HepG2 (cell line): ENCODE measurements around the gene NEK6. TPM values are rescaled to one million over a fixed set of nuclear protein-coding genes. Genes with fewer than 3 reads are reported as not detected.

Experiments used
- AHR ChIP-seq: IDR thresholded peaks from 2 replicates; pipeline ENCODE4 v1.6.1; 2018; ENCODE audit warnings: missing genetic modification reagents, missing compliant biosample characterization
- ASH2L ChIP-seq: fragments of 300-600, 200-600 bp; sonication (generic); IDR thresholded peaks from 2 replicates; pipeline ENCODE4 v1.7.0; 2017; ENCODE audit warnings: low read depth, mild to moderate bottlenecking, moderate library complexity, mixed read lengths, low read length; ENCODE audit not compliant: insufficient read length
- BRD4 ChIP-seq: sonication (generic); formaldehyde crosslinking; IDR thresholded peaks from 2 replicates; pipeline ENCODE4 v1.4.0; 2020; ENCODE audit warnings: missing genetic modification reagents
- DMAP1 ChIP-seq: IDR thresholded peaks from 2 replicates; pipeline ENCODE4 v1.6.1; 2016
- ELF3 ChIP-seq: IDR thresholded peaks from 2 replicates; pipeline ENCODE4 v1.6.1; 2016; ENCODE audit warnings: missing genetic modification reagents, missing compliant biosample characterization
- JUNB ChIP-seq: sonication (generic); formaldehyde crosslinking; IDR thresholded peaks from 2 replicates; pipeline ENCODE4 v1.8.0; 2022; ENCODE audit warnings: missing genetic modification reagents, mild to moderate bottlenecking, borderline replicate concordance
- KDM2A ChIP-seq: sonication (generic); formaldehyde crosslinking; IDR thresholded peaks from 2 replicates; pipeline ENCODE4 v1.4.0; 2020; ENCODE audit warnings: low read depth, missing genetic modification reagents, borderline replicate concordance
- KMT2A ChIP-seq: sonication (generic); formaldehyde crosslinking; IDR thresholded peaks from 2 replicates; pipeline ENCODE4 v1.4.0; 2020; ENCODE audit warnings: missing genetic modification reagents
- NR1H2 ChIP-seq: sonication (generic); formaldehyde crosslinking; IDR thresholded peaks from 2 replicates; pipeline ENCODE4 v1.8.1; 2022; ENCODE audit warnings: low read depth, missing genetic modification reagents, borderline replicate concordance
- PAWR ChIP-seq: sonication (generic); formaldehyde crosslinking; IDR thresholded peaks from 2 replicates; pipeline ENCODE4 v1.4.0; 2020; ENCODE audit warnings: missing genetic modification reagents, mild to moderate bottlenecking, borderline replicate concordance
- POLR2AphosphoS2 ChIP-seq: IDR thresholded peaks from 2 replicates; pipeline ENCODE4 v1.6.1; 2011; ENCODE audit warnings: low read depth, low read length, improper control_type of control experiment
- PRMT3 ChIP-seq: sonication (generic); formaldehyde crosslinking; IDR thresholded peaks from 2 replicates; pipeline ENCODE4 v1.8.1; 2022; ENCODE audit warnings: low read depth, mild to moderate bottlenecking, moderate library complexity, missing genetic modification reagents, borderline replicate concordance
- RELA ChIP-seq: sonication (generic); formaldehyde crosslinking; IDR thresholded peaks from 2 replicates; pipeline ENCODE4 v1.4.0; 2020; ENCODE audit warnings: missing genetic modification reagents
- RORA ChIP-seq: sonication (generic); formaldehyde crosslinking; IDR thresholded peaks from 2 replicates; pipeline ENCODE4 v1.5.0; 2020; ENCODE audit warnings: mild to moderate bottlenecking, missing genetic modification reagents, moderate library complexity
- ZBTB1 ChIP-seq: sonication (generic); formaldehyde crosslinking; IDR thresholded peaks from 2 replicates; pipeline ENCODE4 v1.4.0; 2020; ENCODE audit warnings: missing genetic modification reagents, borderline replicate concordance
- ZBTB21 ChIP-seq: sonication (generic); formaldehyde crosslinking; IDR thresholded peaks from 2 replicates; pipeline ENCODE4 v1.4.0; 2020; ENCODE audit warnings: missing genetic modification reagents
- ZBTB26 ChIP-seq: IDR thresholded peaks from 2 replicates; pipeline ENCODE4 v1.6.1; 2016; ENCODE audit warnings: missing compliant biosample characterization, missing genetic modification reagents, borderline replicate concordance
- ZNF607 ChIP-seq: sonication (generic); formaldehyde crosslinking; IDR thresholded peaks from 2 replicates; pipeline ENCODE4 v1.5.1; 2020; ENCODE audit warnings: missing genetic modification reagents, mild to moderate bottlenecking, borderline replicate concordance
- ZNF614 ChIP-seq: IDR thresholded peaks from 2 replicates; pipeline ENCODE4 v1.6.1; 2018; ENCODE audit warnings: missing biosample characterization, missing genetic modification reagents, inconsistent platforms, borderline replicate concordance
- ZNF660 ChIP-seq: sonication (generic); formaldehyde crosslinking; IDR thresholded peaks from 2 replicates; pipeline ENCODE4 v1.5.1; 2020; ENCODE audit warnings: mild to moderate bottlenecking, low read depth, missing genetic modification reagents, borderline replicate concordance
- ZNF724P ChIP-seq: sonication (generic); formaldehyde crosslinking; IDR thresholded peaks from 2 replicates; pipeline ENCODE4 v1.8.0; 2022; ENCODE audit warnings: missing genetic modification reagents, borderline replicate concordance
- ZSCAN12 ChIP-seq: sonication (generic); formaldehyde crosslinking; IDR thresholded peaks from 2 replicates; pipeline ENCODE4 v1.9.0; 2021; ENCODE audit warnings: mild to moderate bottlenecking, missing genetic modification reagents
- polyA plus RNA-seq, 8 experiments: library from polyadenylated mRNA; depleted of rRNA in 3 of 8; stranded (reverse) in 7 of 8; unstranded in 1 of 8; fragments of >200 nt; fragmentation: Illumina TruSeq in 4 of 8; extraction: Trizol in 4 of 8; gene quantifications; 2 replicates each; pipeline versions ENCODE4 v1.2.1 to v1.2.3, GENCODE V29; 2011 to 2016; ENCODE audit warnings: low read depth in 4 of 8, missing spikeins in 1 of 8, mixed read lengths in 1 of 8; ENCODE audit not compliant: insufficient read depth in 1 of 8
- total RNA-seq, 5 experiments: library from RNA; depleted of rRNA; stranded (reverse); fragments of >200 nt; fragmentation: Illumina TruSeq; extraction: Trizol; gene quantifications; 2 replicates each; pipeline ENCODE4 v1.2.3, GENCODE V29; 2016; ENCODE audit warnings: low read depth in 1 of 5

The NEK6 gene
- total and polyA plus RNA-seq, 2 of the 13 experiments (the other 11 are each of a cell fraction or from before 2014, with no cell fraction given), result 30.4 to 119 TPM

DNA sequence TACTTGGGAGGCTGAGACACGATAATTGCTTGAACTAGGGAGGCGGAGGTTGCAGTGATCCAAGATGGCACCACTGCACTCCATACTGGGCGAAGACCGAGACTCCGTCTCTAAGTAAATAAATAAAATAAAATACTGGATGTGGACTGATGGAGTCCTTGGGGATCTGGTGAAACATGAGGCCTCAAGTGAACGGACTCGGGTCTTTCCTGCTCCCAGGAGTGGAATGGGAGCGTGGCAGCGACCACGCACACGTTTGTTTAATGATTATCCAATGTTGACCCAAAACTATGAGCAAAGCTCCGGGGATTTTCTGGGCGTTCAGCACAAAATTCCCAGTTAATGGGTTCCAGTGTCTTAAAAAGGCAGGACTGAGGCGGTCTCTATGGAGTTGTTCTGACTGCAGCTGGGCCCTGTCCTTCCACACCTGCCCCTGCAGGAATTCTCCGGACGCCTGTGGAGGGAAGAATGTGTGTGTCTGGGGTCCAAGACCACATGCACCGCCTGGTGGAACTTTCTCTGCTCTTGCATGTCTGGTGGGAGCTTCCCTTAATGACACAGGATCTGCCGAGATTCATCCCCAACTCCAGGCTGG lies 26.6 kb downstream of the NEK6 start (continued):
- TF ChIP-seq PAWR (CRISPR knock-in tag) (no peak), JUNB (CRISPR knock-in tag) (no peak), RELA (CRISPR knock-in tag) (no peak), ZBTB21 (no peak), BRD4 (CRISPR knock-in tag) (no peak), ELF3 (CRISPR knock-in tag) (peak; percentile 72), RORA (no peak), PRMT3 (no peak), AHR (no peak), ZNF724P (CRISPR knock-in tag) (0 out of 2 replicates have a peak, but pooled peaks have one; percentile 15), ZNF607 (CRISPR knock-in tag) (no peak), NR1H2 (CRISPR knock-in tag) (no peak; the same call in 1 of the 2 replicates), DMAP1 (CRISPR knock-in tag) (0 out of 2 replicates have a peak, but pooled peaks have one; percentile 31), ZNF614 (no peak), KMT2A (CRISPR knock-in tag) (0 out of 2 replicates have a peak, but pooled peaks have one; percentile 38), ZBTB26 (CRISPR knock-in tag) (no peak; the same call in 1 of the 2 replicates), KDM2A (CRISPR knock-in tag) (no peak; the same call in 1 of the 2 replicates), ASH2L (no peak), ZBTB1 (no peak), ZSCAN12 (no peak), POLR2AphosphoS2 (no peak), ZNF660 (CRISPR knock-in tag) (no peak)
